ENCODE results near the gene MEGF11.

MEGF11 gene

DNA sequence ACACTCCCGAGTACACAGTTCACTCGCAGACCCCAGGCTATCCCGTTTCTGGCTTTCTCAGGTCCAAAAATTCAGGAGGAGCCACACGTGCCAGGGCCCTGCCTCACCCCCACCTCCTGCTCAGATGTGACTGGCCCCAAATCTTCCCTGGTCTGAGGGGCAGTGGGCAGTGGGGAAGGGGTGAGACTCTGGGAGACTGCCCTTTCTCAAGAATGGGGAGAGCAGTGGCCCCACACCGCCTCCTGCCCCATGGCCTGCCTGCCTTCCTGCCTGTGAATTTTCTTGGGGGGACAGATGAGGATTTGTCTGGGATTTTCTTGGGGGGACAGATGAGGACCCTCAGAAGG, 174.6 kb downstream of the MEGF11 start:
- DNase-seq, result no peak

DNA sequence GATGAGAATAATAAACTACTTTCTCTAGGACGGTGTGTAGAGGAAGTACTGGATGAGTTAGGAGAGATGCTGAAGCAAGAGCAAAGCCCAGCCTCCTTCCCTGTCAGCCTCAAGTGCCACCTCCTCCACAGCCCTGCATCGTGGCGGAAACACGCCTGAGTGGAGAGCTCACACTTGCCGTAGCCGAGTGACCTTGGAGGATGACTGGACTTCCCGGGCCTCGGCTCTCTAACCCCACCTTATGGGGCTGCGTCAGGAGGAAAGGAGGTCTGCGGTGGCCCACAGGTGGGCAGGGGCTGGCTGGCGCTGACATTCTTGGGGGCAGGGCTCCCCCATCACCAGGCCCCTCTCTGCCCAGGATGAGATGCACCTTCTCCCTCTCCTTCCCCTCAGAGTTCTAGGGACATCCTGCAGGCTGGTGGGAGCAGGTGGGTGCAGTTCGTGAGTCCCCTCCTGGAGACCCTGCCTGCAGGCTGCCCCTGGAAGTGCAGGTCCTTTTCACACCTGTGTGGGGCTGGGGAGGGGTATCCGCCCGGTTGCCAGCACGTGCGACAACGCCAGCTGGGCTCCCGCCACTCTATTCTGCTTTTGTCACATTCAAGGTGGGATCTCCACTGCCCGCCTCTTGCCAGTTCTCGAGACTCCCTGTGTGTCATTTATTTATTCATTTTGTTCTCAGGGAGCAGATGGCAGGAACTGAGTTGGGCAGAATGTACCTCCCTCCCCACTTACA, 175.2 kb downstream of the MEGF11 start:
- DNase-seq, result no peak

GRCh38 chr15:66077320-66077663, 176.3 kb downstream of the MEGF11 start:
- DNase-seq, result no peak

- DNase-seq, result no peak
Observed at GRCh38 chr15:66076591-66077319, 176.8 kb downstream of the MEGF11 start.

DNA sequence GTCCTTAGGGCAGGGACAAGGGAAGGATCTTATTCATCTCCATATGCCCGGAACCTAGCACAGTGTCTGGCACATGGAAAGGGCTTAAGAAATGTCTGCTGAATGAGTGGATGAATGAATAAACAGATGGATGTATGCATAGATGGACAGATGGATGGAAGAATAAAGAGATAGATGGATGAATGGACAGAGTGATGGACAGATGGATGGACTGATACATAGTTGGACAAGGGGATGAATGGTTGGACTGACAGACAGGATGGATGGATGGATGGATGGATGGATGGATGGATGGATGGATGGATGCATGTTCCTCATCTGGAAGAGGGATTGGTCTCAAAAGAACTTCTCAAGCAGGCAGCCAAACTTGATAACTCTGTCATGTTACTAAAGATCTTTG, 177.6 kb downstream of the MEGF11 start:
- no peak for DNase-seq

- no peak for DNase-seq
Observed at GRCh38 chr15:66072616-66073361, 180.8 kb downstream of the MEGF11 start.

GRCh38 chr15:66071921-66072295, 181.6 kb downstream of the MEGF11 start:
- DNase-seq, result no peak

GRCh38 chr15:66071160-66071920, 182.2 kb downstream of the MEGF11 start:
- no peak for DNase-seq

GRCh38 chr15:66070220-66070934, 183.2 kb downstream of the MEGF11 start:
- no peak for DNase-seq

GRCh38 chr15:66069751-66070150, 183.8 kb downstream of the MEGF11 start:
- DNase-seq, result no peak

DNA sequence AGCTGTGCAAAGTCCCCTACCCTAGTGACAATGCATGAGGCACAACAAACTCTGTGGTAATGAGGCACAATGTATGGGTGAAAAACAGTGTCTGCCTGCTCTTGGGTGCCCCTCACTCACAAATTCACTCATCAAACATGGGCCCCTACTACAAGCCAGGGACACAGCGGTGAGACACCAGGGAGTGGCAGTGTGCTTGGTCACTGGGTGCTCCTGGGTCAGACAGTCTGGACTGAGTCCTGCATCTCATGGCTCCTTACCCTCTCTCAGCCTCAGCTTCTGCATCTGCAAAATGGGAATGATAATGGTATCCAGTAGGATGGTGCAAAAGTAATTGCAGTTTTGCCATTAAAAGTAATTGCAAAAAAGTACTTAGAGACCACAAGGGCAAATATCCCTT, 184.7 kb downstream of the MEGF11 start:
- DNase-seq, result no peak

GRCh38 chr15:66067687-66068086, 185.9 kb downstream of the MEGF11 start:
- DNase-seq, result no peak

- DNase-seq, result no peak
Observed at GRCh38 chr15:66066481-66066880, 187.1 kb downstream of the MEGF11 start.

DNA sequence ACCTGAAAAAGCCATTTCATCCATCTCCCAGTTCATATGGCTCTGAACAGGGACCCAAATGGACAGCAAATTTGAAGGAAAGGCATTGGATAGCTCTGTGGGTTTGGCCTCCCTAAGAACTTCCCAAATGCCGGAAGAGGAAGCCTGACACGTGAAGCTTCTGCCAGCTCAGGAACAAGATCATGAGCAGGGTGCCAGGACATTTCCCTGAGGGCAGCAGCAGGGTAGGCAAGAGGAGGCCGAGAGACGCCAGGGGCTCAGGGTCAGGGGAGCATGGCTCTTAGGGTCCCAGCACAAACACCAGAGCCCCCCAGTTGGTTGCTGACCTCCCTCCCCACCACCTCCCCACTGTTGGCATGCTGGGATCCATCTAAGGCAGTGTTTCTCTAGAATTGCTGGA, 187.5 kb downstream of the MEGF11 start:
- no peak for DNase-seq

GRCh38 chr15:66065325-66065724, 188.2 kb downstream of the MEGF11 start:
- DNase-seq, result no peak

GRCh38 chr15:66063147-66063546, 190.4 kb downstream of the MEGF11 start:
- no peak for DNase-seq

GRCh38 chr15:66057089-66057488, 196.5 kb downstream of the MEGF11 start:
- no peak for DNase-seq

GRCh38 chr15:66053991-66054390, 199.6 kb downstream of the MEGF11 start:
- DNase-seq, result no peak

DNA sequence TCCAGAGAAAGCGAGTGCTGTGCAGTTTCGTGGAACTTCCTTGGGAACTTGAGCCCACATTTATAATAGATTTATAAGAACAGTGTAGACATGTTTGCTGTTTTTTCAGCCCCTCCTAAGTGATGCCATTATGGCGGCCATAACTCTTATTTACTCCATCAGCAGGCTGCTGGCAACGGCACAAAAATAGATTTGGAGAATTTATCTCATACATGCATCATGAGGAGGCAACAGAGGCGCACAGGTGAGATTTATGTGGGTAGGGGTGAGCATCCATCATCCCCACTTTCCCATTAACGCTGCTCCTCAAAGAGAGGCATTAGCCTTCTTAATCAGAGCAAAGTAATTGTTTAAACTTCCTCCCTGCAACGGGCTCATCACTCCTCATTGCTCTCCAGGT, 201.7 kb downstream of the MEGF11 start:
- DNase-seq, result no peak

DNA sequence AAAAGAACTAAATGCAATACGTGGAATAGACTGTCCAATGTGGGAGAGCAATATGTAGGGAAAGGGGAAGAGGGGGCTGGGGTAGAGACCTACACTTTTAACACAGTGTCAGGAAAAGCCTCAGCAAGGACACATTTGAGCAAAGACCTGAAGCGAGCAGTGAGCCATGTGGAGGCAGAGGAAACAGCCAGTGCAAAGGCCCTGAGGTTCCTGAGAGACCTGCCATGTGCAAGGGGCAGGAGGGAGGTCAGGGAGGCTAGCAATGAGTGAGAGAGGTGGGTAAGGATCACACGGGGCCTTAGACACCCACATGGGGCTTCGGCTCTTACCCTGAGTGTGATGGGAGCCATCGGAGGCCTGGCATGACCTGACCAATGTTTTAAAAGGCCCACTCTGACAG, 203.3 kb downstream of the MEGF11 start:
- DNase-seq, result no peak

DNA sequence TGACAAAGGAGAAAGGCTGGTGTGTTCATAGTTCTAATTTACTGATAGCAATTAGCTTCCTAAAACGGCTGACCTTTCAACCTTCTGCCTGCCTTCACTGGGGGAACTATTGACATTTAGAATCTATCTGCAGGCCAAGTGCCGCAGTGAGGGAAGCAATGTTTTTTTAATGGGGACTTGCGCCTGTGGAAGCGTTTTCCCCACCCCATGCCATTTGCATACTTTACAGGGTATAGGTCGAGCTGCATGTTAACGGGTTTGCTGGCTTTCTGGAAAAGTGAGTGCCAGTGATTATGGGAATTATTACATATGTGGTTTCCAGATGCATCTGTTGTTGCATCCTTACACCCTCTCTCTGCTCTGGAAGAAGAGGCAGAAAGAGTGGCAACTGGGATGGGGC, 204.2 kb downstream of the MEGF11 start:
- DNase-seq, result no peak

GRCh38 chr15:66047321-66048024, 206.1 kb downstream of the MEGF11 start:
- DNase-seq, result no peak

Data from CD4-positive, alpha-beta T cell treated with Interleukin-17A for 4 hours (primary cell).